CD1c-positive myeloid dendritic cell (primary cell): Measurements from ENCODE around the gene FAM120A.
A peak's percentile ranks its signal among the peaks of the same experiment; 100 is the strongest.

Experiments
- DNase-seq: peaks from one replicate; pipeline ENCODE4 v3.0.0-alpha.2; 2016; ENCODE audit errors: extremely low spot score

FAM120A gene

DNA sequence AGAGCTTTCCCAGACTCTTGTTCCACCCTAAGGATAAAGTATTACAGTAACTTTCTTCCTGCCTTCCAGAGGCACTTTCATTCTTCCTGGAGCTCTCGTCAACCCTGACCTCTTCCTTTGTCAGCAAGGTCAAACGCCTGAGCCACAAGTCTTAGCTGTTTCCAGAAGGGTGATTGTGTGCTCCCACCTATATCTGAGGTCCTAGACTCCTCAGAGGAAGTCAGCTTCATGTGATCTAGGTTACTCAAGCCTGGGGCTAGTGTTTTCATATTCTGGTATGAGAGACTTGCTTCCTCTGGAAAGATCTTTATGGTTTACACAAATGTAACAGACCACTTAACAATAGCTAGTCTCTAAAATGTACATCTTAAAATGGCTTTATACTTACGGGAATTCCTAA is 5.4 kb upstream of the FAM120A start:
- DNase-seq: no peak

DNA sequence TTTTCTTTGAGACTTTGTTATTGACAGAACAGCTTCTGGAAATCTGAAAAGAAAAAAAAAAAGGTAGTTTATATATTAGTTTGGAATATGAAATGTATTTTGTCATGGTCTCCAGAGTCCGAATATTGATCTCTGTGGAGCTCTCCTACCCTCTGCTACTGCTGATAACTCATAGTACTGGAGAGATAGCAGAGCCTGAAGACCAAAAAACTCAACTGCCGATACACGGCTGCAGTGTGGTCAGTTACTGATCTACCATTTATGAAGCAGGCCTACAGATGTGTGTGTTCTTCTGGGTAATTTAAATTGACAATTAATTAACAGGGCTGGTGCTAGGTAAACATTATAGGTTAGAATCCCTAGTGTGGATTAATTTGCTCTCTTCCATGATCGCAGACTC is 3.8 kb upstream of the FAM120A start:
- no peak for DNase-seq

DNA sequence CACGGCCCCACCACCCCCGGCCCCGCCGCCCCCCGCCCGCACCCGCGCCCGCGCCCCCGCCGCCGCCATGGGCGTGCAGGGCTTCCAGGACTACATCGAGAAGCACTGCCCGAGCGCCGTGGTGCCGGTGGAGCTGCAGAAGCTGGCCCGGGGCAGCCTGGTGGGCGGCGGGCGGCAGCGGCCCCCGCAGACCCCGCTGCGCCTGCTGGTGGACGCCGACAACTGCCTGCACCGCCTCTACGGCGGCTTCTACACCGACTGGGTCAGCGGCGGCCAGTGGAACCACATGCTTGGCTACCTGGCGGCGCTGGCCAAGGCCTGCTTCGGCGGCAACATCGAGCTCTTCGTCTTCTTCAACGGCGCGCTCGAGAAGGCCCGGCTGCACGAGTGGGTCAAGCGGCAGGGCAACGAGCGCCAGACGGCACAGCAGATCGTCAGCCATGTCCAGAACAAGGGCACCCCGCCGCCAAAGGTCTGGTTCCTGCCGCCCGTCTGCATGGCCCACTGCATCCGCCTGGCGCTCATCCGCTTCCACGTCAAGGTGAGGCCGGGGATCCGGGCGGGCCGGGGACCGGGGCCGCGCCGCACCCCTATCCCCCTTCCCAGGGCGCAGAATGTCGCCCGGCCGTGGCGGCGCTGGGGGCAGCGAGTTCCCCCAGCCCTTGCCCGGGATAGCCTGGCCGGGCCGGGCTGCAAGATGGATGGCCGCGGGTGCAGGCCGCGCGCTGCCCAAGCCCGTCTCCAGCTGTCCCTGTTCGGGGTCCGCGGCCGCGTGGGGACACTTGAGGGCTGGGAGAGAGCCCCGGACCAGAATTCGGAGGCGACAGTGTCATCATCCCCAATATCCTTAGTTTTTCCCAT is 594 bp downstream of the FAM120A start:
- peak; percentile 34 for DNase-seq

DNA sequence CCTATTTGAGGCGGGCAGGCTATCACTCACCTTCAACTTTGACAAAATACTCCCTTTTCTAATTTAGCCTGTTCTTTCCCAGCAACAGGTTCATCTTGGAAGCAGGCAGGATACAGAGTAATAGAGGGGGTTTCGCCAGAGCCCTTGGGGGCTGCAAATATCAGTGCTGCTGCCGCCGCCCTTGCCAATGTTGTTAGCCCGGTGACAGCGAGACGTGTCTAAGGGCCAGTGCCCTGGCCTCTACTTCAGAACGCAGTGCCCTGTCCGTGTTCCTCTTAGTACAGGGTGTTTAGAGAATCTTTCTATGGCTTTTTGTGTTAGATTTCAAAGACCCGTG is 1.2 kb downstream of the FAM120A start:
- no peak for DNase-seq

DNA sequence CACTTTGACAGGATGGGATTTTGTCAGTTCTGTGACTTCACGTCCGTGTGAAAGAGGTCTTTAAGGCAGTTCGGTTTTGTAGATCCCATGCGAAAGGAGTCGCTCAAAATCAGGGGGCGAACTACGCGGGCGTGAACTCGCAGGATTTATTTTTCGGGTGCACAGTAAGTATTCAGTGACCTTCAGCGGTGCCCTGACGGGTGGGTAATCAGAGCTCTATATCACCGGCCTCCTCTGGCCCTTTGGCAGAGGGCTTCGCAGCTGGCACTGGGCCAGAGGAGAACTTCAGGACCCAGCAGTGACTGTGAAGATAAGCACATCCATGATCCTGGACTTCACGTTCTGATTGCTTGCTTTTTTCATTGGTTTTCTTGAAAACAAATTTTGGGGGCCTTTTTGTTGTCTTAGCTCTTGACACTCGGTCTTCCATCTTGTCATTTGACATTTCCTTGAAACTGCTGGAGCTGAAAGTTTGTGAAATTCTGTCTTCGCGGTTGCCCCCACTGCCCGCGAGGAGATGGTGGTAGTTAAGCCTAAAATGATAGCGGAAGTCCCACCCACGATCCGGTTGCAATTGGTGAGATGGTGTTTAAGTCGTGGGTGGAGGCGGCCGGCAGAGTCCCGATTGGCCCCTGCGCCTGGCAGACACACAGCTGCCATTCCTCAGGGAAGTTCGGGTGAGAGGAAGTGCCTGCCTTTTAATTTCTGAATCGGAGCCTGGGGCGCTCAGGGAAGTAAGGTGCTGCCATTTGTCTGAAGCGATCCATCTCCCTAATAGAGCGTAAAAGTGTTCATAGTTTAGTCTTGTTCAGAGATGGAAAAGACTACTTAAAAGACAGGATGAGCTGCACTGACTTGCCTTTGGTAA is 1.8 kb downstream of the FAM120A start, which contains the start of gene FAM120AOS:
FAM120AOS (minus strand) TSS at position 535 of the 868 bp plus-strand sequence. CDS start 872 bp downstream, outside the sequence.
- DNase-seq: peak; percentile 97

DNA sequence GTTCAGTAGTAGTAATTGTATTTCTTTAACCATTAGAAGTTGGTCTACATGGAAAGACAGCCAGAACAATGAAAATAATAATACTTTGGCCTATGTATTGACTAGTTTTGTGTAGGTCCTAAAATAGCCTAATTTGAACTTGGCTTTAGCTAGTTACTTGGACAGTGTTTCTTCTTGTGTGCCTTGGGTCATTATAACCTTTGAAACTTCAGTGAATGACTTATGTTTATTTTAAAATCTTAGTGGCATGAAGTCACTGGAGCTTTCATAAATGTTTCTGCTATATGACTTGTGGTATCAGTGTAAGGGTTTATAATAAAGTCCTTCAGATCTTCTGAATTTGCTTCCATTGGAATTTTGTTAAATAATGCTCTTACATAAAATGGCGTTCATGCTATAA is 4.5 kb downstream of the FAM120A start:
- DNase-seq: no peak

DNA sequence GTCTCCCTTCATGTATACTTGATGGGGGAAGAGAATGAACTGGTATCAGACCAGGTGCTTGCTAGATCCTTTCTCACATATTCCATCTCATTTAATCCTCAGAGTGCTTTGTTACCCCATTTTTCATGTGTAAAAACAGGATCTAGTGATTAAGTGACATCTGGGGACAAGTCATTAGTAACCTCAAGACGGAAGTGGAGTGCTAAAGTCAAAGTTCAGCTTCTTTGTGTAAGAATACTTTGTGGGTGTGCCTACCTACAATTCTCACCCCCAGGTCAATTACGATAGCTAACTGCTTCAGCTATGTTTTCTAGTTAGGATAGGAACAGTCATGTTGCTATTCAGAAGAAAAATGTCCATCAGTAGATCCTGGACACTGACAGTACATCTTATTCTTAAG is 5.0 kb downstream of the FAM120A start:
- peak; percentile 85 for DNase-seq

DNA sequence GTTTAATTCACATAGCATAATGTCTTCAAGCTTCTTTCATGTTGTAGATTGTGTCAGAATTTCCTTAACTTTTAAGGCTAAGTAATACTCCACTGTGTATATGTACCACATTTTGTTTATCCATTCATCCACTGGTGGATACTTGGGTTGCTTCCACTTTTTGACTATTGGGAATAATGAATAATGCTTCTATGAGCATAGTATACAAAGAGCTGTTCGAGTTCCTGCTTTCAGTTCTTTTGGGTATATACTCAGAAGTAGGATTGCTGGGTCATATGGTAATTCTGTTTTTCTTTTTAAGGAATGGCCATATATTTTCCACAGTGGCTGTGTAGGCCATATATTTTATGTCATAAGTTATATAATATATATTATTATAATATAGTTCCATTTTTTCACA is 5.5 kb downstream of the FAM120A start:
- DNase-seq: peak; percentile 66

DNA sequence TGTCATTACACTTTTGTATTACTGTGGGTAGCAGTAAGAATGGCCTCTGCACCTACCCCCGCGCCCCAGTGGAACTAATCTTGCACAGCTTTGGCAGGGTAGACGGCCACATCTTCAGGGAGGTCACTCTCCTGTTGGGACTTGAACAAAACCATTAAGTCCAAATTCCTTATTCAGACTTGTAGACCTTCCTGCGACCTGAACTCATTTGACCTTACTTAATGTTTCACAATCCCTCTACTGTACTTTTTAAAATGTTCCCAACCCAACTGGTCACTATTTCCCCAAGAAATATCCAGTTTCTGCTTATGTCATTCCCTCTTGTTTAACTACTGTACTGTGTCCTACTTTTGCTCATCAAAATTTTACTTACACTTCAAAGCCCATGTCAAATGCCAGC is 7.2 kb downstream of the FAM120A start:
- no peak for DNase-seq

DNA sequence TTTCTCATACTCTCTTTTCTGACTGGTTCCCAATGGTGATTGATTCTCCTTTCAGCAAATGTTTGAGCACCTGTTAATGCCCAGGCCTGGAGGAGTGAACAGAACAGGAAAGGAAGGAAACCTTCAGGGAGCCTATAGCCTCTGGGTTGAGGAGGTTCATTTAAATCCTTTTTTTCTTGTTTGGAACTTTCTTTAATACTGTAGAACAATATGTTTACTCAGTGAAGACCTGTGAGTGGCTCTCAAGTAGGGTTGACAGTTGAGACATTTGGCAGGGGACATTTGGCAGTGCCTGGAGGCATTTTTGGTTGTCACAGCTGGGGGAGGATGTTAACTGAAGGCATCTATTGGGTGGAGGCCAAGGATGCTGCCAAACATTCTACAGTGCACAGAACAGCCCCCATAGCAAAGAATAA is 8.0 kb downstream of the FAM120A start:
- DNase-seq: no peak

DNA sequence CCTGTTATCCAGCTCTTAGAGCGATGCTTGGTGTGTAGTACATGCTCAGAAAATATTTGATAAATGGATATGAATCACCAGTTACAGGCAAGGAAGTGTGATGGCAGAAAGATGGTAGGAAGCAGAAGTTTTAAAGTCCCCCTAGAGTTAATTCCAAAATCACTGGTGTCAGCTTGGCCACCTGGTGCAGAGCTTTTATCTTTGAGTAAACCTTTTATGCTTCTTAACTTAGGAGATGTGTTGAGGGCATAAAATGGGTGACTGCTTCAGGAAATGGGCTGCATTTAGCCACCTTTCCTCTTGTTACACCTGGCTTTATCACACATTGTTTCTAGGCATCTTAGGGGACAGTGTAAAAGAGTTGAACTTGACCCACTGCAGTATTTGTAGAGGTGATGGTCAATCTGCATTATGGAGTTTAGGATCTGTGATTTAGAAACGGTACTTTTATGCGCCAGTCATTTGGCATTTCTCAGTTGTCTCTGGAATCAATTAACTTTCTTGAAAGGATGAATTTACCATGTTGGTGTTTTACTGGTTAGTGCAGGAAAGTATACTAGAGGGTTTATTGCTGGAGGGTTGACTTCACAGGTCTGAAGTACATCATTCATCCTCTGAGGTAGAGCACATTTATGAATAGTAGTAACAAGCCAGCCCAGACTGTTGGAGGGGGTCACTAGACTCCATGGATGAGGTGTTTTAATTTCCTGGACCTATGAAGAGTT is 9.4 kb downstream of the FAM120A start:
- DNase-seq: no peak

DNA sequence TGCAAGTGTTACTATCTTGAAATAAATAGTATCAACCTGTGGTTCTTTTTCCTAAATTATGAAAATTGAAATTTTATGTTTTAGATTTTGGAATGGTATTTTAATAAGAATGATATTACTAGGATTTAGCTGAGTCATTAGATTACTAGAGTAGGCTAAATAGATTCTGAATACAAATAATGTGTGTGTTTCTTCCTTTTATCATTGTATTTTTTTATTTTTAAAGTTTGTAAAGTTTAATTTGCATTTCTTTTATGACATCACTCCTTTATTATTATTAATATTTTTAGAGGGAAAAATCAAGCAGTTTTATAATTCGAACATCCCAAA is 9.9 kb downstream of the FAM120A start:
- DNase-seq: no peak

DNA sequence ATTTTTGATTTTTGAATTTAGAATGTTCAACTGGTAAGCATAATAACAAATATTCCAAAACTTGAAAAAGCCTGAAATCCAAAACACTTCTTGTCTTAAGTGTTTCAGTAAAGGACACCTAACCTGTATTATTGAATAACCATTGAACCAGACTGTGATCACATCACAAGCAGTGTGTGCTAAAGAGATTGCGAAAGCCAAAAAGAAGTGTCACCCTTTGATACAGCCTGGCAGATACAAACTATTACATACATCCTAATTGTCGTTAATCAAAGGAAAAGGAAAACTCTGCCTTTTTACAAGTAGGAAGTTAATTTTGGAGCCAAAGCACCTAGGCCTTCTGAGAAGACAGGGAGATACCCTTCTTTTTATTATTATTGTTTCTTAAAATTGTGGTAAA is 10.3 kb downstream of the FAM120A start:
- no peak for DNase-seq

DNA sequence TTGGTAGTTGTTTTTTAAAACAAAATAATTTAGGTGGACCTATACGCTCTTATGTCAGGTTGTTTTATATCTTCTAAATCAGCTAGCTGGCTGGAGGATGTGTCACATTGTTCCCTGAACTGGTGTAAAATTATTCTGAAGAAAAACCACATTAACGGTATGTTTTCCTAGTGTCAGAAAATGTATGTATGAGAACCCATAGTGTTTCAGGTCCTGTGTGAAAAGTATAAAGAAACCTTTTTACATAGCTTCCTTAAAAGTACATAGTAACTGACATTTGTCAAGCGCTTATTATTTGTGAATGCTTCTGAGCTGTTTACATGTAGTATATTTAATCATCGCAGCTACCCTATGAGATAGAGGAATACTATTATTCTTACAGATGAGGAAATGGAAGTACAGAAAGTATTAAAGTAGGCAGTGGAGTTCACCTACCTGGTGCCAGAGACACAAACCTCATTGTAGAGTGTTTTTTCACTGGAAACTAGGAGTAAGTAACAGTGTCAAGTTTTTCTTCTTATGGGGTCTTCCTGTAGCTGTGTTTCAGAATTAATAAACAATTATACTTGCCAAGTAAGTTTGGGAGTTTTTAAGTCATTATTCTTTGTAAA is 12.3 kb downstream of the FAM120A start:
- DNase-seq: peak; percentile 20

DNA sequence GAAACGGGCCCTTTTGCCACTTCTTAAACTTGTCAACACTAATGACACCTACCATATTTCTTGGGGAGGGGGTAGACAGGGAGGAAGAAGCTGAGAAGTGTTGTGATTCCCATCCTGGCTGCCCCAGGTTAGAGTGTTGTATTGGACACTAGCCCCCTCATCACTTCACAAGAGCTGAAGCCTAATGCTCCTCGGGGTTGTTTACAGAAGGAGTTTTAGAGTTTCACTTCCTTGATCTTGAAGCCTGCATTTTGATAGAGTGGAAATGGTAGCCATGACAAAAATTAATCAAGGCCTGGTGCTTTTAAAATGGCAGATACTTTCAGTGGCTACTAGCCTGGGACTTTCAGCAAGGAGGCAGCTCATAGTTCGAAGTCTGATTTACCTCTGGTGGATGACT is 12.9 kb downstream of the FAM120A start:
- DNase-seq: peak; percentile 67

DNA sequence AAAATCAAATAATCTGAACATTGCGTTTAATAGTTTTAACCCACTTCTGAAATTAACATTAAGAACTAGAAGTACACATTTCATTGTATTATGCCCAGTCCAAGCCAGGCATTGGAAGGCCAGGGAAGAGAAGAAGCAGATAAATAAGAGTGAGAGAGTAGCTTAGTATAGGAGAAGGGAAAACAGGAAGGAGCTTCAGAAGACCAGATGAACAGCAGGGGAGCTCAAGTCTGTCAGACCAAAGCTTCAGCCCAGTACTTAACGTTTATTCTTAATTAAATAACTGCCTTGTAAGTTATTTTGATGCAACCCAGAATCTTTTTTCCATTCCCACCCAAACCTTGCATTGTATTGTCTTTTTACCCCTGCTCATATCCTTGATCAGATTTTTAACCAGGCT is 13.4 kb downstream of the FAM120A start:
- DNase-seq: no peak

DNA sequence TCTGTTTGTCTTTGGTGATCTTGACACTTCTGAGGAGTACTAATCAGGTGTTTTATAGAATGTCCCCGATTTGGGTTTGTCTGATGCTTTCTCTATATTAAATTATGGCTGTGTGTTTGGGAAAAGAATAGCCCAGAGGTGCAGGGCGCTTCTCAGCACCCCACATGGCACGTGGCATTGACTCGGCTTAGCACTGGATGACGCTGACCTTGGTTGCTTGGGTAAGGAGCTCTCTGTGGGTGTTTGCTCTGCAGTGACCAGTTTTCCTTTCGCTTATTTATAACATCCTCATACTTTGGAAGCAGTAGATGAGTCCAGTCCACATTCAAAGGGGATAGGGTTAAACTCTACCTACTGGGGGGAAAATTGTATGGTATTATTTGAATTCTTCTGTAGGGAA is 14.4 kb downstream of the FAM120A start:
- DNase-seq: no peak

DNA sequence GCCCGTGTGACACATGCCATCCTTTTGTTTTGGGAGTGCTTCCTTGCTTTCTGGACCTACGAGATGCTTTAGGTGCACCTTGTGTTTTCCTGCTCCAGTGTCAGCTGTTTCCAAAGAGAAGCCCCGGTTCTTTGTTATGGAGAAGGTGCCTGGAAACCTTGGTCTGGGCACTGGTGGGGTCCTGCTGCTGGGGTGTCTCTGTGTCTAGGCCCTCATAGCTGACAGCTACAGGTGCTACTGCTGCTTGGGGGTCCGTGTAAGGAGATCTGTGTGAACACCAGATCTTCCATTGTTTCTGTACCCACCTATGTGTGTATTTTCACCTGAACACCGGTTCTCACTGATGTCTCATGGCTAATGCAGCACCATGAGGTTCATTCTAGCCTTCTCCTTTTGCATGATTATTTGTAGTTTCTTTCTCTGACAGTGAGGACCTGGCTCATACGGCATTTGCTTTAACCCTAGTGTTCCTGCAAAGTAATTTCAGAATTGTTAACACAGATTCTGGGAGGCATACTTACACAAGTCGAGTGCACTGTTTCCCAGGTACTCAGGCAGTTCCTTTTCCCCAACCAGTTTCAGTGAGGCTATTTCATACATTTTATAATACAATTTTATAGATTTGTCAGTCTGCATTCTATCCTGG is 15.1 kb downstream of the FAM120A start:
- DNase-seq: no peak

DNA sequence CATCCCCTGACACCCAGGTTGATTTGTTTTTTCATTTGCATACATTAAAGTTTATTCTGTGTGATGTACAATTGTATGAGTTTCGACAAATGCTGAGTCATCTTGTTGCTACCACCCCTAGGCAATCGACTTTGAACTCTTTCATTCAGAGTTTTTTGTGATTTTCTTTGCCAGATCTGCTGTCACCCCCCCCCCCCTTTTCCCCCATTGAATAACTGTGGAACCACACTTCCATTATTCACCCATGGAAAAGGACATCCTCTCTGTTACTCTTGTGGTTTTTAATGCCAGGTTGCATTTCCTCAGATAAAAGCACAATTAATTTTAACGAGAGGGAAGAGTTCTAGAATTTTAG is 15.6 kb downstream of the FAM120A start:
- no peak for DNase-seq

DNA sequence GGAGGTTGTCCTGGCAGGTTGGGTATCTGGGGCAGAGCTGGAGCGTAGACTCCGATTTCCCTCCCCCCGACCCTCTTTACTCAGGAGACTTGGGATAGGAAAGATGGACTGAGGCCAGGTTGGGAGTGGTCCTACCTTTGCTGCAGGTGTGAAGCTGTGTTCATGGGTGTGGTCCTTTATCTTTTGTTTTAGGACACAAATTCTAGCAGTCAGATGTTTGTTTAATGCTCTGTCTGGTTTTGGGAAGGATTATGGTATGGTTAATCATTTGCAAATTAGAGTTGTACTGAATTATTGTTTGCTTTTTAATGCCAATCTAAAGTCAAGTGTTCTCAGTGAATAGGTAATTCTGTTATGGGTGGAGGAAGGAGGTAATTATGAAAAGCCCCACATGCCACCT is 16.0 kb downstream of the FAM120A start:
- DNase-seq: no peak

DNA sequence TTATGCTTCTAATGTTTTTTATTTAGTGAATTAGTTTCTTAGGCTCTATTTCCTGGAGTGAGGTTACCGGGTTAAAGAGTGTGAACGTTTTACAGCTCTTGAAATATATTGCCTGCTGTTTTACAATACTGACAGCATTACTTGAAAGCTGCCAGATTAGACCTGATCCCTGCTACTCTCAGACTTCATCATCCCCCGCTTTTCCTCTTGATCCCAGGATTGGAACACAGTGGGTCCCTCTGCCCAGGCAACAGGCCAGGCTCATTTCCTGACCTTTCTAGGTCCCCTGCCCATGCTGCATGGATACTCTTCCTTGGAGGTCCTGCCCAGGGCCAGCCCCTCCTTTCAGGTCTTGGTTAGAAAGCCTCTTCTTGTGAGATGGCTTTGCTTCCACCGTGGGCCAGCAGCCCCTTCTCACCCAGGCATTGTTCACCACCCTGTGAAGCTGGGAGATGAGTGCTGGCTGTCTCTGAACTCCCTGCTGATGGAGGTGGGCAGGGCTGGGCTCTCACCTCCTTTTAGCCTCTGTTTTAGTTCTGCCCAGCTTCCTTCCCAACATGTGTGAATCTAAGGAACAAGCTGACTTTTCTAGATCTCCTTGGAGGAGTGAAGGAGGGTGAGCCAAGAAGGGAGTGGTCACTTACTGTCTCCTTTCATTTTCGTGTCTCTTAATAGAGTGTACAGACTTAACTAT is 17.4 kb downstream of the FAM120A start:
- DNase-seq: no peak
